Uterus (tissue), 2 donors: Measurements from ENCODE around the gene DPP8.

Source experiments
- POLR2A ChIP-seq, 2 donors: fragments of 450-650 bp; IDR thresholded peaks; one replicate each; pipeline ENCODE4 v1.6.1; 2016; ENCODE audit warnings: antibody characterized with exemption in 2 of 2, mild to moderate bottlenecking in 1 of 2, moderate library complexity in 1 of 2
- TF ChIP-seq, protein P1 (sequence below), 4 experiments: fragments of 200-600 bp in 2 of 4; fragments of 450-650 bp in 2 of 4; sonication (generic) in 2 of 4; IDR thresholded peaks; one replicate each; pipeline ENCODE4 v1.5.1; 2016 to 2019; ENCODE audit warnings: antibody characterized with exemption in 4 of 4, mild to moderate bottlenecking in 2 of 4, moderate library complexity in 1 of 4

DNA sequence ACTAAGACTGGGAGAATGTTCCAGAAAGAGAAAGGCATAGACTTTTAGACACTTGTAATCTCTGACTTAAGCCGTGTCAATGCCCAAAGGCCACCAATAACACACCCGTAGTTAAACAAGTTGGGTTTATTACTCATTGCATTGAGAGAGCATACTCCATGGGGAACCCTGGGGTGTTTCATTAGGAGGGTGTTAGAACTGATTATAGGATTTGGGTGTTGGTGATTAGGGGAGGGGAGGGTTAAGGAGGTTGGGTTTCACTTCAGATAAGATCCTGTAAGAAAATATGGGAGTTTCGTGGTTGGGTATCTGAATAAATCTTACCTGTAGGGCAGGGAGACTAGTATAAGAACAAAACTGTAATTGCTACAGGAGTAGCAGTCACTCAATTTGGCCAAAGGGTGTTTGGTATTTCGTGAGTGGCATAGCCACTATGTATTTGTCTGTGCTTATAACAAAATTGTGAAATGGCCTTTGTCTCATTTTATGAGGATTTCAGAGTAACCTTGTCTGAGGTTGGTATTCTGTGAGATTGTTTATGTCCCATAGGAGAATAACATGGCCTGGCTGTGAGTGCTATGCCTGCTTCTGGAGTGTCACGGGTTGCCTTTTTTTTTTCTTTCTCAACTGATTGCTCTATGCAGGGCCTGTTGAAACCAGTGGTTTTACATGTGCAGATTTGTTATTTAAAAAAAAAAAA, 15.7 kb upstream of the DPP8 start:
- TF ChIP-seq, protein P1, sequence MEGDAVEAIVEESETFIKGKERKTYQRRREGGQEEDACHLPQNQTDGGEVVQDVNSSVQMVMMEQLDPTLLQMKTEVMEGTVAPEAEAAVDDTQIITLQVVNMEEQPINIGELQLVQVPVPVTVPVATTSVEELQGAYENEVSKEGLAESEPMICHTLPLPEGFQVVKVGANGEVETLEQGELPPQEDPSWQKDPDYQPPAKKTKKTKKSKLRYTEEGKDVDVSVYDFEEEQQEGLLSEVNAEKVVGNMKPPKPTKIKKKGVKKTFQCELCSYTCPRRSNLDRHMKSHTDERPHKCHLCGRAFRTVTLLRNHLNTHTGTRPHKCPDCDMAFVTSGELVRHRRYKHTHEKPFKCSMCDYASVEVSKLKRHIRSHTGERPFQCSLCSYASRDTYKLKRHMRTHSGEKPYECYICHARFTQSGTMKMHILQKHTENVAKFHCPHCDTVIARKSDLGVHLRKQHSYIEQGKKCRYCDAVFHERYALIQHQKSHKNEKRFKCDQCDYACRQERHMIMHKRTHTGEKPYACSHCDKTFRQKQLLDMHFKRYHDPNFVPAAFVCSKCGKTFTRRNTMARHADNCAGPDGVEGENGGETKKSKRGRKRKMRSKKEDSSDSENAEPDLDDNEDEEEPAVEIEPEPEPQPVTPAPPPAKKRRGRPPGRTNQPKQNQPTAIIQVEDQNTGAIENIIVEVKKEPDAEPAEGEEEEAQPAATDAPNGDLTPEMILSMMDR (IDR thresholded peaks at IDR 0.05) = no peak
- TF ChIP-seq POLR2A (IDR thresholded peaks at IDR 0.05) = no peak
